ENCODE data around the gene PCBP3.

PCBP3 gene

DNA sequence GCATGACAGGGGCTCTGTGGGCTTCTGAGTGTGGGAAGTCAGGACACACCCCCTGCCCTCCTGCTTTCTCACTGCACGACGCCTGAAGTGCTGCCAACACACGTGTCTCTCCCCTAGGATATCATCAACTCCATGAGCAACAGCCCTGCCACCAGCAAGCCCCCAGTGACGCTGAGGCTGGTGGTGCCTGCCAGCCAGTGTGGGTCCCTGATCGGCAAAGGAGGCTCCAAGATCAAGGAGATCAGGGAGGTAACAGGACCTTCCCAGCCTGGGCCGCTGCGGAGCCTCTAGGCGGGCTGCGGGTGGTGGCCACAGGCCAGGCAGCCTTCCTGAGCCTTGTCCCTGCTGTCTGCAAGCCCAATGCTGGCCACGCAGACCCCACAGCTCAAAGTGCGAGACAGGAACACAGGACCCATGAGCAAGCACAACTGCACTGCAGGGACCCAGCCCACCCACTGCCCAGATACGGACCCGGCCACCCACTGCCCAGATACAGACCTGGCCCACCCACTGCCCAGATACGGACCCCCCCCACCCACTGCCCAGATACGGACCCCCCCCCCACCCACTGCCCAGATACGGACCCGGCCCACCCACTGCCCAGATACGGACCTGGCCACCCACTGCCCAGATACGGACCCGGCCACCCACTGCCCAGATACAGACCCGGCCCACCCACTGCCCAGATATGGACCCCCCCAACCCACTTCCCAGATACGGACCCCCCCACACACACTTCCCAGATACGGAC, 265.9 kb downstream of the PCBP3 start:
- no peak for DNase-seq (ENCODE audit: low read depth, low spot score)

DNA sequence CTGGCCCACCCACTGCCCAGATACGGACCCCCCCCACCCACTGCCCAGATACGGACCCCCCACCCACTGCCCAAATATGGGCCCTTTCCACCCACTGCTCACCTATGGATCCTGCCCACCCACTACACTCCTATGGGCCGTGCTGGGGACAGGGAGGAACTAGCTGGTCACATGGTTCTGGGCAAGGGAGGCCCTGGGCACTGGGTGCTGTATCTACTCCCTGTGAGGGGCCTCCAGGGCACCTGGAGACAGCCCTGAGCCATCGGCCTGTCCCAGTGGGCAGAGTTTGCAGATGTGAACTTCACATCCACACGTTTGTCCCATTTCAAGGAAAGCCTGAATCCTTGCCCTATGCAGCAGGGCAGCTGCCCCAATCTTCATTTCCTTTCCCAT, 266.6 kb downstream of the PCBP3 start:
- no peak for DNase-seq (ENCODE audit: low read depth, low spot score)

DNA sequence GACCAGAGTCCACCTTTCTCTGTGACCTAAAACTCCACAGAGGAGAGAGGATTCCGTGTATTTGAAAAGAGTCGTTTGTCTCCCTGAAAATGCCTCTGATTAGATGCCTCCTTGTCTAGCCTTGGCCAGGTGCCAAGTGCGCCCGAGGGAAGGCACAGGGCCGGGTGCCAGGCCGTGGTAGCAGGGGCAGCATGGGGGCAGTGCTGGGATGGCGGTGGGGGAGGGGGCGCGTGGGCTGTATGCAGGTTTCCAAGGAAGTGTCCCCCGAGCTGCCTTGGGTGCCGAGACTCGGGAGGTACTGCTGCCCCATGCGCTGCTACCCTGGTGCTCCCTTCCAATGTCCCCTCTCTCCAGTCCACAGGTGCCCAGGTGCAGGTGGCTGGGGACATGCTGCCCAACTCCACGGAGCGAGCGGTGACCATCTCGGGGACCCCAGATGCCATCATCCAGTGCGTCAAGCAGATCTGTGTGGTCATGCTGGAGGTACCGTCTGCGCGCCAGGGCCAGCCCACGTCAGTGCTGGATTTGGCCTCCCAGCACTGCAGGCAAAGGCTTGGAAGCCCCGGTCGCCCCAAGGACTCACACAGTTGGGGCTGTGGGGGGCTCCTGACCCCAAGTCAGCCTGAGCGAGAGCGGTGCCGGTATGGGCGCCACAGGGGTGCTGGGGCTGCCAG, 267.2 kb downstream of the PCBP3 start:
- DNase-seq (ENCODE audit: low read depth, low spot score), result no peak

DNA sequence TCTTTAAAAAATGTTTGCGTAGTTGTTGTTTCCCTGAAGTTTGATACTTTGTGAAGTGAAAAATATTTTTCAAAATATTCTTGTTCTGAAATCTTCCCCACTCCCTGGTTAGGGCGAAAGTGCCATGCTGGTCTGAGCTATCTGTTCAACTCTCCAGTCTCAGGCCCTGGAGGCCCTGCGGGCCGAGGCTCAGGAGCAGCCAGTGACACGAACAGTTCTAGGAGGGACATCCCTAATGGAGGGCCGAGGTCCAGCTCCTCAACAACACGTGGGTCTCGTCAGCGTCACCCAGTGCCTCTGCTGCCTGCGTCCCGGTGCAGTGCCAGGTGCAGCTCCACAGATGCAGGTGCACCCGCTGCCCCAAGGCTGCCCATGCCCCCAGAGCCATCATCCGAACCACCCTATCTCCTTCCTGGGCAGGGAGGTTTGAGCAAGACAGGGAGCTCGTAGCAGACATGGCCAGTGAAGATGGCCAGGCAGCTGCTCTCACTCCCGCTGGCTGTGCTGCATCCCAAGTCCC, 268.3 kb downstream of the PCBP3 start:
- DNase-seq (ENCODE audit: low read depth, low spot score), result no peak

DNA sequence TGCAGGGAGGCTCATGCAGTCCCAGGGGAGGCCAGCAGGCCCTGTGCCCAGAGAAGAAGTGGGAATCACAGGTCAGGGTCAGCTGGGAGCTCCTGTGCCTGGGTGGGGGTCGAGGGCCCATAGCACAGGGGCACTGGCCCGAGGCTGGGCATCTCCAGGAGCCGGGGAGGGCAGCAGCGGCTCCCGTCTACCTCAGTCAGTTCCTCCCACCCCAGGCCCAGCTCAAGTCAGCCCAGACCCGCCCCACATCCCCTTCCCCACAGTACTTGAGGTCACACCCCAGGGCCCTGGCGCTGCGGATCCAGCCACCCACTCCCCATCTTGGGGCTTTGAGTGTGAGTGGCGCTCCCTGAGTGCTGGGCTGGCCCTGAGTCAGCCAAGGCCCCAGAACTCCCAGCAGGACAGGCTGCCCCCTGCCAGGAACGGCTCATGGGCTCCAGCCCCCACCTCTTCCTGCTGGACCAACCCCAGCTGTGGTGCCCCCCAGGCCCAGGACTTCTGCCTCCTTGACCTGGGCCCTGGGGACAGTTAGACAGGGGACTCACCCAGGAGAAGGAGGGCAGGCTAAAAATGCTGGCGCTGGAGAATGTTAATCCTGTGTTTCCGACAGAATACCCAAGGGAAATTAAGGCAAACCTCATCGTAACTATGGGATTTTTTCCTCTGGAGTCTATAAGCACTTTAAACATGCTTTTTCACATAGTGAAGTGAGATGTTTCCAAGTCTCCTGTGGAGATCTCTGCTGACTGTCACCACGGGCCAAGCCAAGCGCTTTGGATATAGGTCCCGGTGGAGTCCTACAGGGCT, 269.3 kb downstream of the PCBP3 start:
- DNase-seq (ENCODE audit: low read depth, low spot score), result no peak

DNA sequence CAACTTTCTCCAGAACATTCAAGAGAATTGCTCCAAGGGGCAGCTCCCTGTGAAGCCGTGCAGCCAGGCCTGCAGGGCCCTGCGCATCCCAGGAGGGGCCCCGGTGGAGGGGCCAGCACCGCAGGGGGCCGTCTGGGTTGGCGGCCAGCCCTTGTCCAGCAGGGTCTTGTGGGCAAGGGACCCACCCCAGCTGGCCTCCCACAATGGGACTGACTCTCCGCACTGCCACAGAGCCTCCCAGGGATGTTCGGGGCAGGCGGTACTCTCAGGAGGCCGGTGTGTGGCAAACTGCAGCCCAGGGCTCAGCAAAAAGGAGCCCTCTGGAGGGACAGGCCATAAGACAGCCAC, 269.9 kb downstream of the PCBP3 start:
- DNase-seq (ENCODE audit: low read depth, low spot score), result no peak

DNA sequence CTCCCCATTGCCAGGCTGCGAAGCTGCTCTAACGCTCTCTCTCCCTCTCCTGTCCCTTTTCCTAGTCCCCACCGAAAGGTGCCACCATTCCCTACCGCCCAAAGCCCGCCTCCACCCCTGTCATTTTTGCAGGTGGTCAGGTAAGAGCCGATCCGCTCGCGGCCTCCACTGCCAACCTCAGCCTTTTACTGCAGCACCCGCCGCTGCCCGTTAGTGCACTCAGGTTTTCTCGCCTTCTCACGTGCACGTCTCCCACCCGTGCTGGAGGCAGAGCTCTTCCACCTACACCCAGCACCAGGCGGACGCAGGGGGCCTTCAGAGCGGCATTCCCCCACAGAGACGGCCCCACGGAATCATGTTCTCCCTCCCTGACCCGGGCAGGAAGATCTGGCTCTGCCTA, 270.4 kb downstream of the PCBP3 start:
- DNase-seq (ENCODE audit: low read depth, low spot score), result no peak

DNA sequence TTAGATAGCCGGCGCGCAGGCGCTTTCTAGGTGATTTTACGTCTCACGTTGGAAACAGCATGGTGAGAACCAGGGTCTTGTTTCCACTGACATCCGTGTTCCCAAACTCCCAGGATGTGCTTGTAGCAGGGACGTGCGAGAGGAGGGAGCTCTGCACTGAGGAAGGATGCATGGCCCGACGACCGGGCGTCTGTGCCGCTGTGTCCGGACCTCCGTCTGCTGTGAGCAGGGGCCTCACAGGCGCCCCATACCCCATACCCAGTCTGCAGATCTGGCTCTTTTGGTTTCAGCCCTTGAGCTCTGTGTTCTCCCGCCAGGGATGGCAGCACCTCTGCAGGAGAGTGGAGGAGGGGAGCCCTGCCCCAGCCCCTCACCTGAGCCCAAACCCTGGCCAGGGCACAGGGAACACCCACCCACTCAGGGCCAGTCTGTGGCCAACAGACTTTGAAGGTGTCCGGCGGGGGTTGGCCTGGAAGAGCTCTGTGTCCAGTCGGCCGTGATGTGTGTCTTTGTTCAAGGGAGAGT, 270.9 kb downstream of the PCBP3 start:
- DNase-seq (ENCODE audit: low read depth, low spot score), result no peak

DNA sequence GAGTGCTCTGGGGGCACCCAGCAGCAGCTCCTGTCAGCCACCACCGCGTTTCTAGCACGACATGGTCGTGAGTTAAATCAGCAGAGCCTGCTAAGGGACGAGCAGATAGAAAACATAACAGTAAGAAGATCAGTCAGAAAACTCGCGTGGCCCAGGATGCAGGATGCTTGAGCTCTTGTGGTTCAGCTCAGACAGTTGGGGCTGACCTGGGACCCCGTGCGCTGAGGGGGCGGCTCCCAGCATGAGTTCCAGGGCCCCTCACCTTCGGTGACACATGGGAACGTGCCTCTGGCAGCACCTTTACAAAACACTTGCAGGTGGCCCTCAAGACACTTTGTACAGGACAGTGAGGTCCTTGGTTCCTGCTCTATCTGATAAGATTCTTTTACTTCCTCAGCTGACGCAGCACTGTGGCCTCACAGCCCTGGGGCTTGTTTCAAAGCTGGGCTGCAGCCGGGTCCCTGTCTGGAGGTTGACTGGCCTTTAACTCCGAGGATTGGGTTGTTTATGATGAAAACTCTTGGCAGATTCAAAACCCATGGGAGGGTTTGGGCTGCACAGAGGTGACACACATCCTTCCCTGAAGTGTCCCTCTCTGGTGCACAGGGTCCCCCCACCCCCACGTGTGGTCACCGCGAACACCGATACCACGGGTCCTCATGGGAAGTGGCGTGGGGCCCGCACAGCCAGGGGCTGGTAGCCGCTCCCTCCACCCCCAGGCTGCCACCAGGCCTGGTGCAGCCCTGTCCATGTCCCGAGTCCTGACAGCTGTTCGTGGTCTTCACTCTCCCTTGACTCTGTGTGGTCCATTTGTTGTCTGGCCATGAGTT, 272.7 kb downstream of the PCBP3 start:
- no peak for DNase-seq (ENCODE audit: low read depth, low spot score)

DNA sequence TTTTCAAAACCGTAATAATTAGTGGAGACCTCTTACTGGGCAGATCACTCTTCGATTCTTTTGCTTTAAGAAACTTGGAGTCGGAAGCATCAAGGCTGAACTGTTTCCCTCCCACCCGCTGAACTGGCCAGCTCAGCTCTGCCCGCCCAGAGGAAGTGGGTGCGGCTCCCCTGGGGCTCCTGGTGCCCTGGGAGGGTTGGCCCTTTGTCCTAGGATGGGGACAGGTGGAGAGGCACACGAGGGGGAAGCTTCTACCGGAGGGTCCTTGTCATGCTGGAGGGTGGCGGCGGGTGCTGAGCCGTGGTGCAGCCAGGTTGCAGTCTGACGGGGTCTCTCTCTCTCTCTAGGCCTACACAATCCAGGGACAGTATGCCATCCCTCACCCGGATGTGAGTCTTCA, 273.7 kb downstream of the PCBP3 start:
- no peak for DNase-seq (ENCODE audit: low read depth, low spot score)

DNA sequence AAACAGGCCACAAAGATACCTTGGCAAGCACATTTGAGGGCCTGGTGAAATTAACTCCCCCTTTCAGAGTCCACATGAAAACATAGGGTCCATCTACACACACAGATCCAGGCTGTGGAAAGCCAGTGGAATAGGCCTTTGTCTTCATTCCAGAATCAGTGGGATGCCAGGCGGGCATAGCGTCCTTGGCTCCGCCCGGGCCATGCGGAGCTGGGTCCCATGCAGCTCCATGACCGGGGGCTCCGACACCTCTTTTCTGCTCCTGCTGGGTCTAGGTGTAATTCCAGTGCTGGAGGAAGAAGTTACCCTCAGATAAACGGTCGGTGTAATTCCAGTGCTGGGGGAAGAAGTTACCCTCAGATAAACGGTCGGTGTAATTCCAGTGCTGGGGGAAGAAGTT, 274.5 kb downstream of the PCBP3 start:
- DNase-seq (ENCODE audit: low read depth, low spot score), result no peak

DNA sequence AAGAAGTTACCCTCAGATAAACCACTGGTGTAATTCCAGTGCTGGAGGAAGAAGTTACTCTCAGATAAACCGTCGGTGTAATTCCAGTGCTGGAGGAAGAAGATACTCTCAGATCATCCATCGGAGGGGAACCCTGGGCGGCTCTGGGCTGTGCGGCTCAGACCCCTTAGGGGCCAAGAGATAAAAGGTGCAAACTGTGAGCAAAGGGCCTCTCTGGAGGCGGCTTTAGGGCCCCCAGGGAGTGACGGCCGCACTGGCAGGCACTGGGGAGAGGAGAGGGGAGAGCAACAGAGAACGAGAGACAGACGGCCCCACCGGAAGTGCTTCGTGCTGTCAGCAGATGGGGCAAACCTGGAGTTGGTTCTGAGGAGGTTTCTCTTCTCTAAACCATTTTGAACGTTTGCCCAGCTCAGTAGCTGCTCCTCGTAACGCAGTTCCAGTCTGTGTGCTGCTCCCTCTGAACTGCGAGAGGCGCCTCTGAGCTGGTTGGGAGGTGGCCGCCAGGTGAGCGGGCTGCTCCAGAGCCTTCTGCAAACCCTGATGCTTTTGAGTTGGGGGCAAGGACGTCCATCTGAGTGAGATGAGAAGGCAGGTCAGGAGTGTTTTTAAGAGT, 275.4 kb downstream of the PCBP3 start:
- no peak for DNase-seq (ENCODE audit: low read depth, low spot score)

DNA sequence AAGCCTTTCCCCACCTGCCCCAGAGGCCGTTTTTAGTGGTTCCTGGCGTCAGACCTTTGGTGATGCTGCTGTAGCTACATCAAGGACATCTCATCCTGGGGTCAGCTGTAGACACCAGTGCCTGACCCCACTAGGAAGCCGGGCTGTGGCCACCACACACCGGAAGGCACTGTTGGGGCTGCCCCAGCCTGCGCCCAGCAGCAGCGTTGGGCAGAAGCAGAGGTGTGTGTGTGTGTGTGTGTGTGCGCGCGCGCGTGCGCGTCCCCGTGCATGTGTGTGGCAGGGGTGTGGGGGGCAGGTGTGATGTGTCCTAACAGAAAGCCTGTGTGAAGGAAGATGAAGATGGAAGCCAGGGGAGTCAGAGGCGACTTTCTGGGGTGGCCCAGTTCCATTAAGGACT, 276.1 kb downstream of the PCBP3 start:
- DNase-seq (ENCODE audit: low read depth, low spot score), result no peak

DNA sequence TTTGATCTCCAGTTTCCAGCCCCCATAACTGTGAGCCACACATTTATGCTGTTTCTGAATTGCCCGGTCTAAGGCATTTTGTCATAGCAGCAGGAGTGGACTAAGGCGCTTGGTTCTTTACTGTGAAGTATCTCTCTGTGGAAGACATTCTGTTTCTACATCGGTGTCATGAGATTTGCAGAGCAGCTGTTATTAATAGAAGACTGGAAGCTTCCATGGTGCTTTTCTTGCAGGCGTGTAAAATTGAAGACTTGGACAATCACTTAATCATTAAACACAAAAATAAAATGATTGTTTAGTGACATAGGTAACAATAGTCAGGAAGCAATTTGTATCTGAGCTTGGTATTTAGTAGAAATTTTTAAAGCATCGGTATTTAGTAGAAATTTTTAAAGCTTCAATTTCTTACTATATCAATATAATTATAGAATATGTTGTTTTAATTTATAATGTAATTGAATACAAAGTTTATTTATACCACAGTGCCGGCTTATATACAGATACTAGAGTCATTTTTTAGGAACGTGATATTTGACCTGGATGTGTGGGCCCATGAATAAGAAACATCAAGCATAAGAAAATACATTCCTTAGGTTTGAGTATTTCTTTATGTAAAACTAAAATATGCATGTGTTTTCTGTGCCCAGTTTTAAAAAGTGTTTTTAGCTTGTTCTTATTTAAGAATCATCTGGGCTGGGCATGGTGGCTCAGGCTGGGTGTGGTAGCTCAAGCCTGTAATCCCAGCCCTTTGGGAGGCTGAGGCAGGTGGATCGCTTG, 277.5 kb downstream of the PCBP3 start:
- no peak for DNase-seq (ENCODE audit: low read depth, low spot score)

DNA sequence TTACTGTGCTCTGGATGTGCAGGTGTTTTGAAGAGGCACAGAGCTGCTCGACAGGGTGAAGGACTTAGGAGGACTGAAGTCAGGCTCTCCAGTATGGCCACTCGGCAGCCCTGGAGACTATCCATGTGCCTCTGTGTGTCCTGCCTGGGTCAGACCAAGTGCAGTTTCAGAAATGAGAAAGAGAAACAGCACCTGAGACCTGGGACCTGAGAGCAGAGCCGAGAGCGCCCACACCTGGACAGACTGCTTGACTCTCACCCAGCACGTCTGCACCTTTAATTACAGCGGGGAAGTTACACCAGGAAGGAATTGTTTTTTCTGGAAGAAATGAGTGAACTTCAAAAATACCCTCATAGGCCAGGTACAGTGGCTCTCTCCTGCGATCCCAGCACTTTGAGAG, 278.4 kb downstream of the PCBP3 start:
- DNase-seq (ENCODE audit: low read depth, low spot score), result no peak

DNA sequence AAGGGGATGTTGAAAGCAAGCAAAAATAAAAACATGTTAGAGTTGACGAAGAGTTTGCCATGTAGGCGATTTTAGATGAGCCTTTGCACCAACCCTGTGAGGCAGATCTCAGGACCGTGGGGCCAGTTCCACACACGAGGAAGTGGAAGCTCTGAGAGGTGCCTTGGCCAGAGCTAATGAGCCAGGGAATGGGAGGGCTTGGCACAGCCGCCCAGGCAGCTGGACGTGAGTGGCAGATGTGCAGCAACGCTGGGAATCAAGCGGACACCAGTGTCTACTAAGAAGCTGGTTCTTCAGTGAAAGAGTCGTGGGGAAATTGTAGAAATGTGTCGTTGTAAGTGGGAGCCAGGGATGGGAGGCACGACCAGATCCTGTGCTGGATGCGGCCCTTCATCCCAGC, 279.1 kb downstream of the PCBP3 start:
- DNase-seq (ENCODE audit: low read depth, low spot score), result no peak

DNA sequence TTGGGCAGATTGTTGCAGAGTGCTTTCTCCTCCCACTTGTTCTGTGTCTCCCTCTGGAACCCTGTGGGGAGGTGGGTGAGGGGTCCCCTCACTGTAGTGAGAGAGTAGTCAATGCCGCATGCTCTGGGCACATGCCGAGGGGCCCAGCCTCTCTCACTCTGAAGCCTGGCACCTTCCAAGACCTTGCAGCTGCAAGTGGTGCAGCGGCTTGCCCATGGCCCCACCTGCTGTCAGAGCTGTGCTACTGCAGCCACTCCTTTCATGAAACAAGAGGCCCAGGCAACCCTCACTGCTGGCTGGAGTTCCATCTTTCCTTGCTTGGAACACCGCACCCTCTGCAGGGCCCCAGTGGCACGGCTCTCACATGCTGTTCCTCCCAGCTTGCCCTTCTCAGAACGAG, 279.6 kb downstream of the PCBP3 start:
- DNase-seq (ENCODE audit: low read depth, low spot score), result peak; percentile 31

DNA sequence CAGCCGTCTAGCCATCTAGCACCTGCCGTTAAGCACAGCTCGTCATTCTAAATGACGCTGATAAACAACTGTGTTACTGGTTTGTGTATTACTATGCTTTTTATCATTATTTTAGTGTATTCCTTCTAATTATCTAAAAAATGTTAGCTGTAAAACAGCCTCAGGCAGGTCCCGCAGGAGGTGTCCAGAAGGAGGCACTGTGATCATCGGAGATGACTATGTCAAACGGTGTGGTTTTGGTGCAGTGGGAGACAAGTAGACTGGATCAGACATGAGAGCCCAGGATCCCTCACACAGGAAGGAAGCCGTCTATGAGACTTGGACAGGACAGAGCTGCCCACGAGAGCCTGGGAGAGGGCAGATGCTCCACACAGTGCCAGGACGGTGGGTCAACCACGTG, 282.8 kb downstream of the PCBP3 start:
- no peak for DNase-seq (ENCODE audit: low read depth, low spot score)

DNA sequence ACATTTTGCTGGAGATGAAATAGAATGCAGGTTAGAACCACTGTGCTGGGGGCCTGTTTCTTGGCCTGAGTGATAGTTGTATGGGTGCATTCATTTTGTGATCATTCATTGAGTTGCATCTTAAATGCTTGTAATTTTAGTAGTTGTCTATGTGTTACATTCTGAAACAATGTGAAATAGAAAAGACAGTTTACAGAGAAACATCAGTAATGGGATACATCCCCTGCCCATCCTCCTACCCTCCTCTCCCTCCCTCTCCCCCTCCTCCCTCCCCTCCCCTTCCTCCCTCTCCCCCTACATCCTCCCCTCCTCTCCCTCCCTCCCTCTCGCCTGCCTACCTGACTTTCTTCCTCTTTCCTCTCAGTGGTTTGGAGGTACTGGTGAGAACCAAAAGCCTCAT, 283.5 kb downstream of the PCBP3 start:
- DNase-seq (ENCODE audit: low read depth, low spot score), result no peak
